Measurements from ENCODE around the gene UBE2G2.

- TF ChIP-seq EZH2phosphoT487 (IDR thresholded peaks at IDR 0.05; ENCODE audit: insufficient read depth, low read depth) (no peak), EZH2 (IDR thresholded peaks at IDR 0.05; ENCODE audit: insufficient read depth, poor library complexity, severe bottlenecking) (no peak)
Observed at GRCh38 chr21:44763451-44764318, 37.9 kb downstream of the UBE2G2 start.
